GM12878 (cell line): ENCODE measurements around the gene MSL2. TPM values are rescaled to one million over a fixed set of nuclear protein-coding genes. Genes with fewer than 3 reads are reported as not detected.
"Not testable (repeated sequence)": the region's sequence is repeated elsewhere in the genome, so short reads cannot be mapped to it uniquely, and the experiment has no call there.

ENCODE experiments used
- ATAC-seq: fragments of 200-7000 bp; cut with Tn5 transposase; 3 replicates; pipeline ENCODE4 v1.9.1; 2020; ENCODE audit warnings: mild to moderate bottlenecking, moderate library complexity
- BruUV-seq: library from RNA; stranded (reverse); fragments of 400-500 nt; replicated peaks from 2 replicates; lab custom pipeline; 2021; lab: Mats Ljungman, UMichigan
- CTCF ChIA-PET: fragments of 300-600 bp; sonication (Branson Sonifier 250); formaldehyde crosslinking; extraction: SDS; loops from one replicate; lab custom pipeline; 2021; ENCODE audit warnings: inconsistent platforms; lab: Yijun Ruan, JAX
- POLR2A ChIA-PET: fragments of 350-600 bp; formaldehyde crosslinking; extraction: SDS; loops from one replicate; lab custom pipeline; 2021; ENCODE audit warnings: inconsistent platforms; lab: Charles Lee
- RAD21 ChIA-PET: fragments of 300-600 bp; sonication (Branson Sonifier 250); formaldehyde crosslinking; loops from one replicate; lab custom pipeline; 2023; ENCODE audit warnings: antibody characterized with exemption; ENCODE audit not compliant: unreplicated experiment; lab: Charles Lee
- SMC1A ChIA-PET: fragments of 300-600 bp; sonication (Branson Sonifier 250); formaldehyde crosslinking; loops from one replicate; lab custom pipeline; 2023; ENCODE audit not compliant: unreplicated experiment, uncharacterized antibody; lab: Charles Lee
- DNase-seq: peaks from one replicate; pipeline ENCODE4 v3.0.0-alpha.2; 2011; ENCODE audit warnings: low read depth, low spot score
- FAIRE-seq: peaks from 3 replicates; lab custom pipeline; 2011; peaks lifted over from hg19 to GRCh38; lab: Jason Lieb, UNC
- H2AFZ ChIP-seq: 2 replicates; pipeline ENCODE4 v1.6.0; 2011; ENCODE audit warnings: low read depth, low read length, control low read depth; ENCODE audit not compliant: control insufficient read depth
- H3K27ac ChIP-seq: 2 replicates; pipeline ENCODE4 v1.5.1; 2011; ENCODE audit warnings: control low read depth; ENCODE audit not compliant: control insufficient read depth, insufficient read depth
- H3K27me3 ChIP-seq, 2 experiments: replicated peaks in 1 of 2; 2 replicates each; pipeline versions ENCODE4 v1.6.0 to v1.6.1; 2011; ENCODE audit warnings: low read length in 1 of 2; ENCODE audit not compliant: control insufficient read depth in 2 of 2, insufficient read depth in 2 of 2
- H3K36me3 ChIP-seq, 2 experiments: 2 replicates each; pipeline ENCODE4 v1.5.1; 2011; ENCODE audit warnings: low read length in 1 of 2; ENCODE audit not compliant: control insufficient read depth in 2 of 2, insufficient read depth in 2 of 2
- H3K4me1 ChIP-seq: 2 replicates; pipeline ENCODE4 v1.6.1; 2011; ENCODE audit warnings: mild to moderate bottlenecking, low read length, moderate library complexity, mixed read lengths; ENCODE audit not compliant: control insufficient read depth, insufficient read depth
- H3K4me2 ChIP-seq: 2 replicates; pipeline ENCODE4 v1.6.0; 2011; ENCODE audit warnings: control low read depth; ENCODE audit not compliant: control insufficient read depth, insufficient read depth
- H3K4me3 ChIP-seq: fragments of 200-600 bp; sonication (generic); 2 replicates; pipeline ENCODE4 v1.5.1; 2016
- H3K79me2 ChIP-seq: 2 replicates; pipeline ENCODE4 v1.6.0; 2011; ENCODE audit warnings: low read length; ENCODE audit not compliant: control insufficient read depth, insufficient read depth
- H3K9ac ChIP-seq: 2 replicates; pipeline ENCODE4 v1.8.0; 2011; ENCODE audit warnings: low read length, control low read depth, mixed read lengths; ENCODE audit not compliant: control insufficient read depth, insufficient read depth
- H3K9me3 ChIP-seq: replicated peaks from 3 replicates; pipeline ENCODE4 v1.5.1; 2011; ENCODE audit warnings: mild to moderate bottlenecking, low read length; ENCODE audit not compliant: control insufficient read depth, insufficient read depth
- H4K20me1 ChIP-seq: 2 replicates; pipeline ENCODE4 v1.6.0; 2011; ENCODE audit not compliant: control insufficient read depth, insufficient read depth
- CBX5 ChIP-seq: sonication (generic); IDR thresholded peaks from 2 replicates; pipeline ENCODE4 v1.6.1; 2016; ENCODE audit warnings: low read depth, moderate library complexity, mild to moderate bottlenecking, inconsistent platforms
- EP300 ChIP-seq, 2 experiments: fragments of 150-350 bp in 1 of 2; IDR thresholded peaks; 2 replicates each; pipeline ENCODE4 v1.6.1; 2011 to 2012; ENCODE audit warnings: low read depth in 2 of 2, low read length in 2 of 2, borderline replicate concordance in 1 of 2, improper control_type of control experiment in 1 of 2, inconsistent platforms in 1 of 2; ENCODE audit not compliant: control insufficient read depth in 1 of 2
- ETV6 ChIP-seq, 2 experiments: fragments of 450-650 bp in 1 of 2; IDR thresholded peaks in 1 of 2; conservative IDR thresholded peaks in 1 of 2; 2 replicates each; pipeline ENCODE4 v1.6.1; 2014; ENCODE audit warnings: antibody characterized with exemption in 1 of 2, borderline replicate concordance in 1 of 2, low read depth in 1 of 2, mild to moderate bottlenecking in 1 of 2, moderate library complexity in 1 of 2
- NFIC ChIP-seq: IDR thresholded peaks from 2 replicates; pipeline ENCODE4 v1.6.1; 2012; ENCODE audit warnings: low read depth, mild to moderate bottlenecking, inconsistent platforms, low read length, moderate library complexity
- SIN3A ChIP-seq: IDR thresholded peaks from 2 replicates; pipeline ENCODE4 v1.6.1; 2012; ENCODE audit warnings: low read depth, low read length, improper control_type of control experiment
- TBL1XR1 ChIP-seq: IDR thresholded peaks from 2 replicates; pipeline ENCODE4 v1.6.1; 2012; ENCODE audit warnings: low read depth, low read length, improper control_type of control experiment
- TCF7 ChIP-seq: IDR thresholded peaks from 2 replicates; pipeline ENCODE4 v1.6.1; 2014; ENCODE audit warnings: antibody characterized with exemption, borderline replicate concordance
- ZNF274 ChIP-seq: IDR thresholded peaks from one replicate; pipeline ENCODE4 v1.8.0; 2011; ENCODE audit not compliant: insufficient read length, insufficient read depth
- WGBS: methylation state at CpG from one replicate; pipeline ENCODE4 v1.1.6; 2016; ENCODE audit warnings: low lambda C conversion rate; ENCODE audit not compliant: insufficient replicate concordance, insufficient coverage; ENCODE audit errors: missing lambda C conversion rate; 5-methylcytosine and 5-hydroxymethylcytosine counted together
- in situ Hi-C: fragments of 300-500 bp; cut with MboI; formaldehyde crosslinking; loops from 9 replicates; pipeline ENCODE4 v1.14.3; 2018; ENCODE audit warnings: mixed read lengths
- intact Hi-C: fragments of 100-400 bp; cut with micrococcal nuclease; formaldehyde crosslinking; loops from one replicate; pipeline ENCODE4 v1.14.2; 2022; ENCODE audit not compliant: unreplicated experiment
- polyA plus RNA-seq, 11 experiments: library from polyadenylated mRNA; depleted of rRNA in 4 of 11; unstranded in 6 of 11; stranded (reverse) in 5 of 11; fragments of >200 nt; fragmentation: Nextera tagmentation in 4 of 11; fragmentation: Illumina TruSeq in 1 of 11; extraction: Ambion mirVana in 4 of 11; extraction: Trizol in 1 of 11; gene quantifications; 1 replicate in 1 of 11; 2 replicates in 10 of 11; pipeline versions ENCODE4 v1.2.1 to v1.2.3, GENCODE V29; 2011 to 2016; ENCODE audit warnings: inconsistent platforms in 2 of 11, missing spikeins in 2 of 11, low read depth in 1 of 11
- total RNA-seq, 4 experiments: library from RNA; depleted of rRNA in 3 of 4; stranded (reverse); fragments of >200 nt in 3 of 4; fragmentation: Illumina TruSeq in 1 of 4; extraction: Trizol in 1 of 4; gene quantifications; 2 replicates each; pipeline versions ENCODE4 v1.2.1 to v1.2.3, GENCODE V29; 2013 to 2021
- TF ChIP-seq, protein P1 (sequence below): IDR thresholded peaks from 2 replicates; pipeline ENCODE4 v1.6.1; 2011; ENCODE audit warnings: borderline replicate concordance, low read depth, mild to moderate bottlenecking, moderate library complexity, low read length; ENCODE audit not compliant: insufficient read depth, poor library complexity, severe bottlenecking
- TF ChIP-seq, protein P2 (sequence below): fragments of 150-350 bp; IDR thresholded peaks from 2 replicates; pipeline ENCODE4 v1.6.1; 2014; ENCODE audit warnings: mild to moderate bottlenecking, low read depth, low read length

MSL2 gene
- total and polyA plus RNA-seq, 10 of the 15 experiments (the other 5 are each of a cell fraction or from before 2014, with no cell fraction given), result 3.5 to 31.7 (median 10.5) TPM

DNA sequence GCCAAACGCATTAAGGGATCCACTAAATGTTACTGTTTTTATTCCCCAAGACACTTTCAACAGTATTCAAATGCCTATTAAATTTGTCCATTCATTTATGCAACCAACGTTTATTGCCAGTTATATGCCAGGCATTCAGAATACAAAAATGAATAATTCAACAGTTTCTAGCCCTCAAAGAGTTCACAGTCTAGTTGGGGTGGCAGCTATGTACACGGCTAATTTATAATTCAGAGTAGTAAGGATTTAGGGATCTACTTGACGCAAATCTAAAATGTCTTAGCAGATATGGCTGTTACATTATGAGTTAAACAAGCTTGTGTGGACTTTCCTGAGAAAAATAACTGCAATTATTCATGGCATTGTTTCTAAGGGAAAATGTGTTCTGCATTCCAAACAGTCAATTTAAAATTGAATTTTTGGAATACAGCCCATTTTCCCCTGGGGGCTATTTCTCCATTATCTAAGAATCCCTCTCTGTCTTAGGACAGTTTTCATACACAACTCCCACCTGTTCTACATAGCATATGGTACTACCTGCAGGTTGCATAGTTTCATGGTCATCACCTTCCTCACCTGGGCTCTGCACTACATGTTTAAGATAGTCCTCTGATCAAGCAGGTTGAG is 11.5 kb upstream of the MSL2 start (continued):
- TF ChIP-seq, protein P1, sequence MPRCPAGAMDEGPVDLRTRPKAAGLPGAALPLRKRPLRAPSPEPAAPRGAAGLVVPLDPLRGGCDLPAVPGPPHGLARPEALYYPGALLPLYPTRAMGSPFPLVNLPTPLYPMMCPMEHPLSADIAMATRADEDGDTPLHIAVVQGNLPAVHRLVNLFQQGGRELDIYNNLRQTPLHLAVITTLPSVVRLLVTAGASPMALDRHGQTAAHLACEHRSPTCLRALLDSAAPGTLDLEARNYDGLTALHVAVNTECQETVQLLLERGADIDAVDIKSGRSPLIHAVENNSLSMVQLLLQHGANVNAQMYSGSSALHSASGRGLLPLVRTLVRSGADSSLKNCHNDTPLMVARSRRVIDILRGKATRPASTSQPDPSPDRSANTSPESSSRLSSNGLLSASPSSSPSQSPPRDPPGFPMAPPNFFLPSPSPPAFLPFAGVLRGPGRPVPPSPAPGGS, result no peak
- TF ChIP-seq ETV6 (conservative IDR thresholded peaks at IDR 0.05 in 1 of 2, IDR thresholded peaks at IDR 0.05 in 1 of 2; ENCODE audit: borderline replicate concordance in 1 of 2, low read depth in 1 of 2) (no peak), SIN3A (no peak), TCF7 (no peak), CBX5 (no peak), EP300 (IDR thresholded peaks at IDR 0.05; ENCODE audit: borderline replicate concordance in 1 of 2, control insufficient read depth in 1 of 2, low read depth in 2 of 2, low read length in 2 of 2) (no peak), ZNF274 (no peak), NFIC (no peak), TBL1XR1 (no peak)
- TF ChIP-seq, protein P2, sequence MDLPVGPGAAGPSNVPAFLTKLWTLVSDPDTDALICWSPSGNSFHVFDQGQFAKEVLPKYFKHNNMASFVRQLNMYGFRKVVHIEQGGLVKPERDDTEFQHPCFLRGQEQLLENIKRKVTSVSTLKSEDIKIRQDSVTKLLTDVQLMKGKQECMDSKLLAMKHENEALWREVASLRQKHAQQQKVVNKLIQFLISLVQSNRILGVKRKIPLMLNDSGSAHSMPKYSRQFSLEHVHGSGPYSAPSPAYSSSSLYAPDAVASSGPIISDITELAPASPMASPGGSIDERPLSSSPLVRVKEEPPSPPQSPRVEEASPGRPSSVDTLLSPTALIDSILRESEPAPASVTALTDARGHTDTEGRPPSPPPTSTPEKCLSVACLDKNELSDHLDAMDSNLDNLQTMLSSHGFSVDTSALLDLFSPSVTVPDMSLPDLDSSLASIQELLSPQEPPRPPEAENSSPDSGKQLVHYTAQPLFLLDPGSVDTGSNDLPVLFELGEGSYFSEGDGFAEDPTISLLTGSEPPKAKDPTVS, result no peak
- TF ChIP-seq, all 136 proteins: peak for 0

DNA sequence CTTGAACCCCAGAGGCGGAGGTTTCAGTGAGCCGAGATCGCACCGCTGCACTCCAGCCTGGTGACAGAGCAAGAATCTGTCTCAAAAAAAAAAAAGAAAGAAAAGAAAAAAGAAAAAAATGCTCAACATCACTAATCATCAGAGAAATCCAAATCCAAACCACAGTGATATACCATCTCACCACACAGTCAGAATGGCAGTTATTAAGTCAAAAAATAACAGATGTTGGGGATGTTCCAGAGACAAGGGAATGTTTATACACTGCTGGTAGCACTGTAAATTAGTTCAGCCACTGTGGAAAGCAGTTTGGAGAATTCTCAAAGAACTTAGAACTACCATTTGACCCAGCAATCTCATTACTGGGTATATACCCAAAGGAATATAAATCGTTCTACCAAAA is 3.1 kb upstream of the MSL2 start:
- ChIA-PET RAD21 (interaction anchor here (5.3 kb wide), 1 partner anchor 553 kb away, joined by 53 read pairs; the partner anchor contains the start of gene STAG1), SMC1A (interaction anchor here (3.4 kb wide), 1 partner anchor 51 kb away, joined by 24 read pairs; the partner anchor contains the start of gene PCCB)

More for the DNA sequence above, 3.1 kb upstream of the MSL2 start:
- H2AFZ ChIP-seq, H3K4me1 ChIP-seq, CTCF ChIA-PET, H3K27ac ChIP-seq, H3K4me3 ChIP-seq, H4K20me1 ChIP-seq, H3K36me3 ChIP-seq, DNase-seq, BruUV-seq, FAIRE-seq, POLR2A ChIA-PET, H3K4me2 ChIP-seq, H3K9ac ChIP-seq, H3K9me3 ChIP-seq, ATAC-seq, H3K27me3 ChIP-seq: not testable (repeated sequence)
- peaks cover 26% of the 10 kb centered on the region for H3K79me2 ChIP-seq
- intact Hi-C loops (loop anchor here (5.0 to 10.0 kb wide), 3 partner anchors 188 to 816 kb away; no protein-coding TSS in a partner anchor), in situ Hi-C loops (loop anchor here (5.0 kb wide), 1 partner anchor 48 kb away; no protein-coding TSS in a partner anchor)
- 87% methylated on average over 2 of the region's 5 CpGs for WGBS
